ENCODE measurements around the gene KIF26B.

DNA sequence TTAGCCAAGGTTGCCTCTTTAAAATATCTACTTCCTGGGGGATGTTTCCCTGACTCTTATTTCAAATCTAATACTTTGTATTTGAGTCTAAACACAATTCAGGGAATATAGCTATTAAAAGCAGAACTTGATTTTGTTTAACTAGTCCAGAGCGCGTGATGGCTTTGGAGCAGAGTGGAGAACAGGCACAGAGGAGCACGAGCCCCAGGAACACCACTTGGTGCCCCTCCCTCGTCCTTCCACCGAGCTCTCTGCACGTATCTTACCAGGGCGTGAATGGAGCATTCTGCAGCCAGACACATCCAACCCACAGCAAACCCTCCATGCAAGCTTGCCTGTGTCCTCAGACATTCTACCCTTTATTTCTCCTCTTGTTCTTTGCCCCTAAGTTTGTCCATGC lies 14.1 kb downstream of the KIF26B start:
- TF ChIP-seq POLR2A (IDR thresholded peaks at IDR 0.05) (no peak), EP300 (IDR thresholded peaks at IDR 0.05) (no peak)
- TF ChIP-seq, protein P1, sequence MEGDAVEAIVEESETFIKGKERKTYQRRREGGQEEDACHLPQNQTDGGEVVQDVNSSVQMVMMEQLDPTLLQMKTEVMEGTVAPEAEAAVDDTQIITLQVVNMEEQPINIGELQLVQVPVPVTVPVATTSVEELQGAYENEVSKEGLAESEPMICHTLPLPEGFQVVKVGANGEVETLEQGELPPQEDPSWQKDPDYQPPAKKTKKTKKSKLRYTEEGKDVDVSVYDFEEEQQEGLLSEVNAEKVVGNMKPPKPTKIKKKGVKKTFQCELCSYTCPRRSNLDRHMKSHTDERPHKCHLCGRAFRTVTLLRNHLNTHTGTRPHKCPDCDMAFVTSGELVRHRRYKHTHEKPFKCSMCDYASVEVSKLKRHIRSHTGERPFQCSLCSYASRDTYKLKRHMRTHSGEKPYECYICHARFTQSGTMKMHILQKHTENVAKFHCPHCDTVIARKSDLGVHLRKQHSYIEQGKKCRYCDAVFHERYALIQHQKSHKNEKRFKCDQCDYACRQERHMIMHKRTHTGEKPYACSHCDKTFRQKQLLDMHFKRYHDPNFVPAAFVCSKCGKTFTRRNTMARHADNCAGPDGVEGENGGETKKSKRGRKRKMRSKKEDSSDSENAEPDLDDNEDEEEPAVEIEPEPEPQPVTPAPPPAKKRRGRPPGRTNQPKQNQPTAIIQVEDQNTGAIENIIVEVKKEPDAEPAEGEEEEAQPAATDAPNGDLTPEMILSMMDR (IDR thresholded peaks at IDR 0.05): no peak

Measured in tibial nerve (tissue), 4 donors.